Measurements from ENCODE around the gene SFMBT1. TPM values are rescaled to one million over a fixed set of nuclear protein-coding genes. Genes with fewer than 3 reads are reported as not detected.

The SFMBT1 gene
- total and polyA plus RNA-seq, 2 of the 8 experiments (the other 6 are each of a cell fraction or from before 2014, with no cell fraction given) = 8.1 to 16.8 TPM

GRCh38 chr3:52990637-52991036, 55.2 kb downstream of the SFMBT1 start (continued):
- TF ChIP-seq, protein P1, sequence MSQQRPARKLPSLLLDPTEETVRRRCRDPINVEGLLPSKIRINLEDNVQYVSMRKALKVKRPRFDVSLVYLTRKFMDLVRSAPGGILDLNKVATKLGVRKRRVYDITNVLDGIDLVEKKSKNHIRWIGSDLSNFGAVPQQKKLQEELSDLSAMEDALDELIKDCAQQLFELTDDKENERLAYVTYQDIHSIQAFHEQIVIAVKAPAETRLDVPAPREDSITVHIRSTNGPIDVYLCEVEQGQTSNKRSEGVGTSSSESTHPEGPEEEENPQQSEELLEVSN (IDR thresholded peaks at IDR 0.05) = no peak
- no peak for TF ChIP-seq RBBP5 (IDR thresholded peaks at IDR 0.05; ENCODE audit: borderline replicate concordance, low read depth, low read length)
